ENCODE measurements around the gene SYTL2. TPM values are rescaled to one million over a fixed set of nuclear protein-coding genes. Genes with fewer than 3 reads are reported as not detected.

The SYTL2 gene
- polyA plus RNA-seq, 1 of the 3 experiments (the other 2 are of a cell fraction): 36.0 TPM

GRCh38 chr11:85725510-85726258, 85.3 kb downstream of the SYTL2 start:
- peaks cover 0 to 2% of the 10 kb centered on the region in 2 experiments for H3K36me3 ChIP-seq (replicated peaks in 1 of 2; ENCODE audit: control insufficient read depth in 1 of 2, insufficient read depth in 2 of 2, low read length in 1 of 2)
- no peaks in the 10 kb centered on the region for H3K27me3 ChIP-seq (ENCODE audit: insufficient read depth)
- ChIA-PET POLR2A (no interaction called here), CTCF (no interaction called here)
- no peaks in the 10 kb centered on the region for H3K9me3 ChIP-seq
- no peak overlapping the region for H3K4me3 ChIP-seq (ENCODE audit: low read depth in 2 of 2, low read length in 1 of 2)
- H2AFZ ChIP-seq (ENCODE audit: low read depth): peak overlapping the region; percentile 7; the same call in 1 of the 2 replicates
- peak overlapping the region; percentile 58 to 59; a peak in 3 of 4 replicates for H3K27ac ChIP-seq (ENCODE audit: low read depth in 2 of 2, low read length in 1 of 2)
- H4K20me1 ChIP-seq (ENCODE audit: insufficient read depth): no peaks in the 10 kb centered on the region
- WGBS (ENCODE audit: low lambda C conversion rate): 38% methylated on average over 3 of the region's 3 CpGs
- no peaks in the 10 kb centered on the region for H3K9me2 ChIP-seq
- H3K79me2 ChIP-seq (ENCODE audit: insufficient read depth): no peaks in the 10 kb centered on the region
- H3K4me1 ChIP-seq (ENCODE audit: control insufficient read depth in 1 of 2, insufficient read depth in 2 of 2, low read depth in 1 of 2, low read length in 1 of 2): peaks cover 0 to 7% of the 10 kb centered on the region in 2 experiments; a peak in 1 of 4 replicates
- peaks cover 8% of the 10 kb centered on the region for H3F3A ChIP-seq (replicated peaks; ENCODE audit: insufficient read depth)
- no peak overlapping the region for H3K9ac ChIP-seq
- no peak overlapping the region for H3K4me2 ChIP-seq
- no peak for DNase-seq
- TF ChIP-seq ELF1 (IDR thresholded peaks at IDR 0.05) (peak; percentile 86), TEAD4 (IDR thresholded peaks at IDR 0.05; ENCODE audit: borderline replicate concordance, insufficient read depth) (peak; percentile 73), FOXJ3 (CRISPR knock-in tag; IDR thresholded peaks at IDR 0.05) (no peak), CTCF (IDR thresholded peaks at IDR 0.05) (no peak), JUND (IDR thresholded peaks at IDR 0.05) (peak; percentile 98), YY1 (IDR thresholded peaks at IDR 0.05; ENCODE audit: low read depth) (no peak), CHD2 (IDR thresholded peaks at IDR 0.05; ENCODE audit: low read length, partially characterized antibody) (no peak), USF2 (IDR thresholded peaks at IDR 0.05; ENCODE audit: borderline replicate concordance, low read depth, low read length) (no peak), NRF1 (IDR thresholded peaks at IDR 0.05; ENCODE audit: low read depth, low read length) (no peak), GABPA (IDR thresholded peaks at IDR 0.05; ENCODE audit: low read depth) (peak; percentile 14; the same call in 1 of the 2 replicates), USF1 (IDR thresholded peaks at IDR 0.05; ENCODE audit: borderline replicate concordance, low read depth) (no peak), MAX (IDR thresholded peaks at IDR 0.05; ENCODE audit: low read depth) (peak; percentile 34; the same call in 1 of the 2 replicates), TAF1 (IDR thresholded peaks at IDR 0.05; ENCODE audit: borderline replicate concordance, low read depth, low read length) (no peak), RAD21 (IDR thresholded peaks at IDR 0.05; ENCODE audit: low read length) (no peak), RCOR1 (IDR thresholded peaks at IDR 0.05; ENCODE audit: low read length) (no peak), REST (IDR thresholded peaks at IDR 0.05; ENCODE audit: low read depth, low read length) (no peak), IRF3 (IDR thresholded peaks at IDR 0.05; ENCODE audit: low read depth, low read length) (no peak), POLR2AphosphoS5 (IDR thresholded peaks at IDR 0.05; ENCODE audit: low read depth, low read length) (peak; percentile 49; the same call in 1 of the 2 replicates), ZBTB33 (IDR thresholded peaks at IDR 0.05; ENCODE audit: borderline replicate concordance, low read depth) (no peak), PBX3 (IDR thresholded peaks at IDR 0.05) (no peak), RFX5 (IDR thresholded peaks at IDR 0.05; ENCODE audit: low read length) (no peak)

All from SK-N-SH (cell line).